ENCODE measurements around the gene FKBP14. TPM values are rescaled to one million over a fixed set of nuclear protein-coding genes. Genes with fewer than 3 reads are reported as not detected.
"Not testable (repeated sequence)": the region's sequence is repeated elsewhere in the genome, so short reads cannot be mapped to it uniquely, and the experiment has no call there.

FKBP14 gene
- total RNA-seq, 1 donor from 2014 or later: 20.0 TPM

DNA sequence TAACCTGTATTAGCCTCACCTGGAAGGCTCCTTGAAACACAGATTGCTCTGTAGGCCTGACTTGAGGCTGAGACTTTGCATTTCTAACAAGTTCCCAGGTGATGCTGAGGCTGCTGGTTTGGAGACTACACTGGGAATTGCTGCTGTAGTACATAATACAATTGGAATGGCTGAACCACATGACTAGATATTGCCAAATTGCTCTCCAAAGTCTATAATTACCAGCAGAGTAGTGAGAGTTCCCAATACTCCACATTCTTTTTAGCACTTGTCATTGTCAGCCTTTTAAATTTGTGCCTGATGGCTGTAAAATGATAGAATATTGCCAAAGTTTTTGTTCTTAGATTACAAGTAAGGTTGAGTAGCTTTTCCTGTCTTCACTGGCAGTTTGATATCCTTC lies 41.6 kb upstream of the FKBP14 start:
- no peaks in the 10 kb centered on the region for H3K27me3 ChIP-seq (ENCODE audit: control insufficient read depth, insufficient read depth, low read length)
- DNase-seq (ENCODE audit: low read depth) (peak; percentile 63), FAIRE-seq (no peak)
- no peak for TF ChIP-seq CTCF (IDR thresholded peaks at IDR 0.05; ENCODE audit: insufficient read depth, low read length, severe bottlenecking)
- H3K36me3 ChIP-seq (ENCODE audit: control insufficient read depth, insufficient read depth, low read length): peaks cover 2% of the 10 kb centered on the region
- no peak overlapping the region for H3K4me3 ChIP-seq (ENCODE audit: low read depth, low read length)

- H3K36me3 ChIP-seq (ENCODE audit: control insufficient read depth, insufficient read depth, low read length): peaks cover 2% of the 10 kb centered on the region
- FAIRE-seq: no peak
- H3K4me3 ChIP-seq (ENCODE audit: low read depth, low read length): no peak overlapping the region
Measured at GRCh38 chr7:30066687-30067086, 40.2 kb upstream of the FKBP14 start.

GRCh38 chr7:30065746-30066145 lies 39.2 kb upstream of the FKBP14 start:
- TF ChIP-seq CTCF (IDR thresholded peaks at IDR 0.05; ENCODE audit: insufficient read depth, low read length, severe bottlenecking): no peak
- no peaks in the 10 kb centered on the region for H3K27me3 ChIP-seq (ENCODE audit: control insufficient read depth, insufficient read depth, low read length)
- H3K36me3 ChIP-seq (ENCODE audit: control insufficient read depth, insufficient read depth, low read length): peaks cover 2% of the 10 kb centered on the region
- DNase-seq (ENCODE audit: low read depth) (peak; percentile 61), FAIRE-seq (no peak)
- H3K4me3 ChIP-seq (ENCODE audit: low read depth, low read length): no peak overlapping the region

More at GRCh38 chr7:30066687-30067086, 40.2 kb upstream of the FKBP14 start:
- no peaks in the 10 kb centered on the region for H3K27me3 ChIP-seq (ENCODE audit: control insufficient read depth, insufficient read depth, low read length)
- no peak for TF ChIP-seq CTCF (IDR thresholded peaks at IDR 0.05; ENCODE audit: insufficient read depth, low read length, severe bottlenecking)
- DNase-seq (ENCODE audit: low read depth): no peak

- DNase-seq (ENCODE audit: low read depth): peak; percentile 22
- Histone ChIP-seq H3K36me3 (ENCODE audit: control insufficient read depth, insufficient read depth, low read length) (peaks cover 2% of the 10 kb centered on the region), H3K4me3 (ENCODE audit: low read depth, low read length) (no peak overlapping the region), H3K27me3 (ENCODE audit: control insufficient read depth, insufficient read depth, low read length) (no peaks in the 10 kb centered on the region)
- TF ChIP-seq CTCF (IDR thresholded peaks at IDR 0.05; ENCODE audit: insufficient read depth, low read length, severe bottlenecking): no peak
- FAIRE-seq: no peak
Measured at GRCh38 chr7:30062587-30062986, 36.1 kb upstream of the FKBP14 start.

DNA sequence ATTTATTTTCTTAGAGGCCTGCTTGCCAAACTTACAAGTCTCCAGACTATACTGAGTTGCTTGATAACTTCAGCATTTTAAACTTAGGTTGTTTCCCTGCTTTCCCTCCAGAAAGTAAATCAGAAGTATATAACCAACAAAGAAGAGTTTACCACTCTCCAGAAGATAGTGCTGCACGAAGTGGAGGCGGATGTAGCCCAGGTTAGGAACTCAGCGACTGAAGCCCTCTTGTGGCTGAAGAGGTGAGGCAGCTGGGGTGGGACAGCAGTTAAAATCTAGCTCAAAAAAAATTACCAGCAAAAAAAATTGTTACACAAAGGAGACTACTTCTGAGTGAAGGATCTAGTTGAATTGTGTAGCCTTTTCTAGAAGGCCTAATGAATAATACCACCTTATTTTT lies 35.3 kb upstream of the FKBP14 start:
- FAIRE-seq: peak; percentile 64
- TF ChIP-seq CTCF (IDR thresholded peaks at IDR 0.05; ENCODE audit: insufficient read depth, low read length, severe bottlenecking): peak; percentile 43

DNA sequence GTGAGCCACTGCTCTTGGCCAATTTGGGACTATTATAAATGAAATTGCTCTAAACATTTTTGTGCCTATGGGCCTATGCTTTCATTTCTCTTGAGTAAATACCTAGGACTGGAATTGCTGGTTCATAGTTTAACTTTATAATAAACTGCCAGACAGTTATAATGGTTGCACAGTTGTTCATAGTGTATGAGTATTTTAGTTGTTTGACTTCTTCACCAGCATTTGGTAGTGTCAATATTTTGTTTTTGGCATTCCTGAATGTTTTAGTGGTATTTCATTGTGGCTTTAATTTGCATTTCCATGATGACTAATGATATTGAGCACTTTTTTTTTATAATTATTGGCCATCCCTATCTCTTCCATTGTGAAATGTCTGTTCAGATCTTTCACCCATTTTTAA lies 31.2 kb upstream of the FKBP14 start:
- no peak overlapping the region for H3K4me3 ChIP-seq (ENCODE audit: low read depth, low read length)
- no peaks in the 10 kb centered on the region for H3K27me3 ChIP-seq (ENCODE audit: control insufficient read depth, insufficient read depth, low read length)
- DNase-seq (ENCODE audit: low read depth): no peak
- no peak for TF ChIP-seq CTCF (IDR thresholded peaks at IDR 0.05; ENCODE audit: insufficient read depth, low read length, severe bottlenecking)
- H3K36me3 ChIP-seq (ENCODE audit: control insufficient read depth, insufficient read depth, low read length): peaks cover 4% of the 10 kb centered on the region
- FAIRE-seq: no peak

More for the DNA sequence above, 35.3 kb upstream of the FKBP14 start:
- not testable (repeated sequence) for H3K36me3 ChIP-seq (ENCODE audit: control insufficient read depth, insufficient read depth, low read length); H3K4me3 ChIP-seq (ENCODE audit: low read depth, low read length); H3K27me3 ChIP-seq (ENCODE audit: control insufficient read depth, insufficient read depth, low read length)
- peak; percentile 22 for DNase-seq (ENCODE audit: low read depth)

Data from bronchial epithelial cell (primary cell).